Measurements from ENCODE around the gene FAF1. TPM values are rescaled to one million over a fixed set of nuclear protein-coding genes. Genes with fewer than 3 reads are reported as not detected.

Gene FAF1
- total and polyA plus RNA-seq, 2 of the 8 experiments (the other 6 are each of a cell fraction or from before 2014, with no cell fraction given), result 10.8 to 65.9 TPM

DNA sequence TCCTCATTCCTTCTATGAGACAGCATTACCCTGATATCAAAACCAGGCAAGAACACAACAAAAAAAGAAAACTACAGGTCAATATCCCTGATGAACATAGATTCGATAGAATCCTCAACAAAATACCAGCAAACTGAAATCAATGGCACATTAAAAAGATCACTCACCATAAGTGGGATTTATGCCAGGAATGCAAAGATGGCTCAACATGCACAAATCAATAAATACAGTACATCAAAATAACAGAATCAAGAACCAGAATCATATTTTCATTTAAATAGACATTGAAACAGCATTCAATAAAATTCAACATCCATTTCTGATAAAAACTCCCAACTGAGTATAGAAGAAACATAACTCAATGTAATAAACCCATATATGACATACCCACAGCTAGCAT lies 36.5 kb downstream of the FAF1 start:
- no peak overlapping the region for H2BK20ac ChIP-seq (ENCODE audit: low read length)
- H2BK15ac ChIP-seq (ENCODE audit: low read length), result no peak overlapping the region
- FAIRE-seq (no peak), DNase-seq (ENCODE audit: low read depth in 1 of 2, low spot score in 2 of 2) (no peak)
- no peak overlapping the region for H2BK5ac ChIP-seq (ENCODE audit: low read depth, low read length)
- no peak overlapping the region for H3K4me2 ChIP-seq (ENCODE audit: insufficient read depth in 1 of 2, low read depth in 2 of 2, low read length in 2 of 2)
- 83% methylated on average over 1 of the region's 1 CpG; no CpG with 5 or more reads in 1 of the 2 experiments for WGBS, 2 experiments (ENCODE audit: extremely low coverage in 1 of 2, insufficient coverage in 1 of 2, insufficient read length in 1 of 2, insufficient replicate concordance in 2 of 2, low coverage in 1 of 2, low lambda C conversion rate in 2 of 2, missing lambda C conversion rate in 1 of 2)
- no peak overlapping the region for H3K4ac ChIP-seq (replicated peaks; ENCODE audit: insufficient read length, low read depth, low read length)
- H3K4me1 ChIP-seq (replicated peaks in 1 of 4; ENCODE audit: control insufficient read depth in 3 of 4, insufficient read depth in 4 of 4, low read length in 3 of 4), result no peaks in the 10 kb centered on the region
- peaks cover 0 to 64% of the 10 kb centered on the region in 2 experiments; a peak in 2 of 4 replicates for H3K79me2 ChIP-seq (ENCODE audit: control insufficient read depth in 1 of 2, insufficient read depth in 2 of 2, low read length in 2 of 2)
- no peaks in the 10 kb centered on the region for H3K9me3 ChIP-seq (ENCODE audit: insufficient read depth in 2 of 2, low read depth in 1 of 2, low read length in 1 of 2)
- no peak overlapping the region for H4K91ac ChIP-seq (replicated peaks; ENCODE audit: insufficient read length, low read length)
- H3K36me3 ChIP-seq (ENCODE audit: control insufficient read depth in 2 of 4, insufficient read depth in 4 of 4, low read length in 3 of 4), result no peaks in the 10 kb centered on the region
- no peak overlapping the region for H3K9ac ChIP-seq (replicated peaks in 1 of 4; ENCODE audit: extremely low read depth in 1 of 4, low read depth in 3 of 4, low read length in 3 of 4)
- no peak overlapping the region for H2BK120ac ChIP-seq (replicated peaks; ENCODE audit: low read depth, low read length)
- H3K56ac ChIP-seq (replicated peaks; ENCODE audit: insufficient read length, low read depth, low read length), result no peak overlapping the region
- H3K79me1 ChIP-seq (ENCODE audit: low read depth, low read length), result peaks cover 2% of the 10 kb centered on the region; the same call in 1 of the 2 replicates
- H3K27me3 ChIP-seq (replicated peaks in 1 of 4; ENCODE audit: control insufficient read depth in 3 of 4, extremely low read depth in 1 of 4, insufficient read depth in 3 of 4, low read length in 3 of 4), result no peaks in the 10 kb centered on the region
- ChIA-PET POLR2A (ENCODE audit: partially characterized antibody) (no interaction called here), CTCF (ENCODE audit: partially characterized antibody) (interaction anchor here (0.7 kb wide), 1 partner anchor 268 kb away, joined by 4 read pairs; no protein-coding TSS in a partner anchor)
- H4K5ac ChIP-seq (ENCODE audit: insufficient read length, low read depth, low read length), result no peak overlapping the region
- H3K23ac ChIP-seq (ENCODE audit: insufficient read length), result no peak overlapping the region
- no peak overlapping the region for H2AK5ac ChIP-seq (ENCODE audit: low read depth, low read length)
- H4K20me1 ChIP-seq (replicated peaks in 1 of 2; ENCODE audit: control insufficient read depth in 1 of 2, insufficient read depth in 2 of 2, low read length in 2 of 2), result no peaks in the 10 kb centered on the region
- no peak overlapping the region for H3K4me3 ChIP-seq (ENCODE audit: extremely low read depth in 1 of 4, insufficient read depth in 2 of 4, low read depth in 3 of 4, low read length in 4 of 4)
- H4K8ac ChIP-seq (ENCODE audit: extremely low read depth, insufficient read depth, low read length), result no peak overlapping the region
- H2AFZ ChIP-seq (ENCODE audit: low read length), result no peak overlapping the region
- H3K18ac ChIP-seq (ENCODE audit: extremely low read depth, low read length), result no peak overlapping the region
- H3K14ac ChIP-seq (ENCODE audit: insufficient read length), result no peak overlapping the region
- H3K27ac ChIP-seq (ENCODE audit: low read depth, low read length), result no peak overlapping the region
- no peaks in the 10 kb centered on the region for H3K23me2 ChIP-seq (ENCODE audit: low read depth, low read length)
- H2BK12ac ChIP-seq (ENCODE audit: low read depth, low read length), result no peak overlapping the region
- TF ChIP-seq USF2 (IDR thresholded peaks at IDR 0.05; ENCODE audit: low read length), result no peak
- no peak for TF ChIP-seq KDM5A (IDR thresholded peaks at IDR 0.05; ENCODE audit: low read length)
- no peak for TF ChIP-seq RFX5 (IDR thresholded peaks at IDR 0.05; ENCODE audit: borderline replicate concordance, low read depth, low read length)
- TF ChIP-seq, protein P1, sequence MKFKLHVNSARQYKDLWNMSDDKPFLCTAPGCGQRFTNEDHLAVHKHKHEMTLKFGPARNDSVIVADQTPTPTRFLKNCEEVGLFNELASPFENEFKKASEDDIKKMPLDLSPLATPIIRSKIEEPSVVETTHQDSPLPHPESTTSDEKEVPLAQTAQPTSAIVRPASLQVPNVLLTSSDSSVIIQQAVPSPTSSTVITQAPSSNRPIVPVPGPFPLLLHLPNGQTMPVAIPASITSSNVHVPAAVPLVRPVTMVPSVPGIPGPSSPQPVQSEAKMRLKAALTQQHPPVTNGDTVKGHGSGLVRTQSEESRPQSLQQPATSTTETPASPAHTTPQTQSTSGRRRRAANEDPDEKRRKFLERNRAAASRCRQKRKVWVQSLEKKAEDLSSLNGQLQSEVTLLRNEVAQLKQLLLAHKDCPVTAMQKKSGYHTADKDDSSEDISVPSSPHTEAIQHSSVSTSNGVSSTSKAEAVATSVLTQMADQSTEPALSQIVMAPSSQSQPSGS (IDR thresholded peaks at IDR 0.05; ENCODE audit: low read length), result no peak
- no peak for TF ChIP-seq TBP (IDR thresholded peaks at IDR 0.05; ENCODE audit: low read depth, low read length)
- TF ChIP-seq, protein P2, sequence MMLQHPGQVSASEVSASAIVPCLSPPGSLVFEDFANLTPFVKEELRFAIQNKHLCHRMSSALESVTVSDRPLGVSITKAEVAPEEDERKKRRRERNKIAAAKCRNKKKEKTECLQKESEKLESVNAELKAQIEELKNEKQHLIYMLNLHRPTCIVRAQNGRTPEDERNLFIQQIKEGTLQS (IDR thresholded peaks at IDR 0.05; ENCODE audit: insufficient read depth, low read depth, low read length), result no peak
- no peak for TF ChIP-seq NANOG (IDR thresholded peaks at IDR 0.05; ENCODE audit: insufficient read depth, low read depth, low read length, poor library complexity, severe bottlenecking)
- TF ChIP-seq KDM4A (IDR thresholded peaks at IDR 0.05; ENCODE audit: low read depth, low read length, severe bottlenecking), result no peak
- no peak for TF ChIP-seq SAP30 (IDR thresholded peaks at IDR 0.05; ENCODE audit: insufficient read depth, insufficient replicate concordance, low read length)
- TF ChIP-seq SUZ12 (IDR thresholded peaks at IDR 0.05; ENCODE audit: low read length), result no peak

All from H1 (cell line).